ENCODE measurements around the gene NAP1L1.

The NAP1L1 gene

GRCh38 chr12:76020731-76021672 lies 63.5 kb downstream of the NAP1L1 start:
- TF ChIP-seq ARNTL (CRISPR knock-in tag; IDR thresholded peaks at IDR 0.05; ENCODE audit: borderline replicate concordance, low read depth) (no peak), ZC3H10 (CRISPR knock-in tag; IDR thresholded peaks at IDR 0.05) (0 out of 2 replicates have a peak, but pooled peaks have one; percentile 53), ISL1 (CRISPR knock-in tag; IDR thresholded peaks at IDR 0.05) (peak; percentile 12; the same call in 1 of the 2 replicates), ZFP30 (CRISPR knock-in tag; IDR thresholded peaks at IDR 0.05) (no peak), PATZ1 (CRISPR knock-in tag; IDR thresholded peaks at IDR 0.05; ENCODE audit: borderline replicate concordance) (peak; percentile 84; the same call in 1 of the 2 replicates), TCF4 (CRISPR knock-in tag; IDR thresholded peaks at IDR 0.05; ENCODE audit: borderline replicate concordance) (no peak), TOX (CRISPR knock-in tag; IDR thresholded peaks at IDR 0.05; ENCODE audit: borderline replicate concordance) (0 out of 2 replicates have a peak, but pooled peaks have one; percentile 33)
- peak; percentile 65 for ATAC-seq

- ATAC-seq: peak; percentile 30
- TF ChIP-seq ZNF8 (CRISPR knock-in tag; IDR thresholded peaks at IDR 0.05) (no peak), GLIS3 (CRISPR knock-in tag; IDR thresholded peaks at IDR 0.05) (no peak), ZNF70 (CRISPR knock-in tag; IDR thresholded peaks at IDR 0.05) (no peak), ZFP3 (CRISPR knock-in tag; IDR thresholded peaks at IDR 0.05) (no peak), ARNTL (CRISPR knock-in tag; IDR thresholded peaks at IDR 0.05; ENCODE audit: borderline replicate concordance, low read depth) (no peak), PATZ1 (CRISPR knock-in tag; IDR thresholded peaks at IDR 0.05; ENCODE audit: borderline replicate concordance) (no peak), ESRRG (CRISPR knock-in tag; IDR thresholded peaks at IDR 0.05) (no peak), CREB5 (CRISPR knock-in tag; IDR thresholded peaks at IDR 0.05; ENCODE audit: low read depth) (no peak), TCF4 (CRISPR knock-in tag; IDR thresholded peaks at IDR 0.05; ENCODE audit: borderline replicate concordance) (no peak), ISL1 (CRISPR knock-in tag; IDR thresholded peaks at IDR 0.05) (no peak), BACH2 (CRISPR knock-in tag; IDR thresholded peaks at IDR 0.05; ENCODE audit: borderline replicate concordance) (no peak), ZFP30 (CRISPR knock-in tag; IDR thresholded peaks at IDR 0.05) (no peak), CSDC2 (CRISPR knock-in tag; IDR thresholded peaks at IDR 0.05) (no peak), TSHZ2 (CRISPR knock-in tag; IDR thresholded peaks at IDR 0.05) (no peak), PPARA (CRISPR knock-in tag; IDR thresholded peaks at IDR 0.05; ENCODE audit: borderline replicate concordance) (no peak), RARB (CRISPR knock-in tag; IDR thresholded peaks at IDR 0.05) (no peak), ZNF565 (CRISPR knock-in tag; conservative IDR thresholded peaks at IDR 0.05; ENCODE audit: low read depth) (no peak), OSR1 (CRISPR knock-in tag; IDR thresholded peaks at IDR 0.05) (no peak)
Observed at GRCh38 chr12:76020281-76020680, 64.2 kb downstream of the NAP1L1 start.

GRCh38 chr12:76018672-76019071 lies 65.8 kb downstream of the NAP1L1 start:
- TF ChIP-seq TOX (CRISPR knock-in tag; IDR thresholded peaks at IDR 0.05; ENCODE audit: borderline replicate concordance): no peak
- no peak for ATAC-seq

Data from SK-N-SH treated with all-trans-retinoic acid at 6 μM for 48 hours (cell line).